KOPT-K1 (cell line): ENCODE measurements around the gene SET.
A peak's percentile ranks its signal among the peaks of the same experiment; 100 is the strongest.
"Not testable (repeated sequence)": the region's sequence is repeated elsewhere in the genome, so short reads cannot be mapped to it uniquely, and the experiment has no call there.

Experiments
- H3K27ac ChIP-seq: fragments of 200-600 bp; sonication (generic); 2 replicates; pipeline ENCODE4 v1.5.1; 2016; ENCODE audit warnings: antibody characterized with exemption, mild to moderate bottlenecking, low read depth, low read length; ENCODE audit not compliant: poor library complexity, severe bottlenecking
- H3K36me3 ChIP-seq: fragments of 200-600 bp; sonication (generic); 2 replicates; pipeline ENCODE4 v1.5.1; 2017; ENCODE audit warnings: antibody characterized with exemption, mild to moderate bottlenecking, low read length, moderate library complexity; ENCODE audit not compliant: insufficient read depth
- H3K9me3 ChIP-seq: fragments of 200-600 bp; sonication (generic); 2 replicates; pipeline ENCODE4 v1.5.1; 2017; ENCODE audit warnings: antibody characterized with exemption, low read length, mild to moderate bottlenecking; ENCODE audit not compliant: insufficient read depth, poor library complexity, severe bottlenecking

SET gene, protein sequence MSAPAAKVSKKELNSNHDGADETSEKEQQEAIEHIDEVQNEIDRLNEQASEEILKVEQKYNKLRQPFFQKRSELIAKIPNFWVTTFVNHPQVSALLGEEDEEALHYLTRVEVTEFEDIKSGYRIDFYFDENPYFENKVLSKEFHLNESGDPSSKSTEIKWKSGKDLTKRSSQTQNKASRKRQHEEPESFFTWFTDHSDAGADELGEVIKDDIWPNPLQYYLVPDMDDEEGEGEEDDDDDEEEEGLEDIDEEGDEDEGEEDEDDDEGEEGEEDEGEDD

DNA sequence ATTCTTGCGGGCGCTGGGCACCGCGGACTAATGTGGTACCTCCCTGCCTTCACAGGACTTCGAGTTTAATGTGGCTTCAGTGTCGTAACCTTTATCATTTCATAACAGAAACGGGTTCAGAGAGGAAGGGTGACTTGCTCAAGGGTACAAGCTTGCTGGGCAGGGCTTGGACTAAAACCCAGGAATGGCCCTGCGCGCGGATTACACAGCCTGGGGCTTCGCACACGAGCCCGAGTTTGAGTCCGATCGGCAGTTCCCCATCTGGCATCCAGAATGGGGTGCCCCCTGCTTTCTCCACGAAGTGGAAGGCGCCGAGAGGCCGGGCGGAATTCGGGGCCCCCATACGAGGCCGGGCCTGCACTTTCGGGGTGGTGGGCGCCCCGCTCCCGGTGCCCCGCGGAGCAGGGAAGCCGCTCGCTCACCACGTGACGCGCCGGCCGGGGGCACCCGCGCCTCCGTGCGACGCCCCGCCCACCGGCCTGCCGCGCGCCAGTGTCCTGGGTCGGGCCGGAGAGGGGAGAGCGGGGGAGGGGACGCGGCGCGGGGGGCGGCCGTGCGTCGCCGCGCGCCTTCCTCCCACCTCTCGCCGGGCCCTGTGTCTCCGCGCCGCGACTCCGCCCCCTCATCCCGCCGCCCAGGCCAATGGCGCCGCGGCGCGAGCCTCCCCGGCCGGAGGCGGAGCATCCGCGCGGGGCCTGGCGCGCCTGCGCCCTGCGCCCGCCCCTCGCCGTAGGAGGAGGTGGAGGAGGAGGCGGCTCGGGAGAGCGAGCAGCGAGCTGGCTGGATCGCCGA, at the start of gene SET:
SET (plus strand) TSS at position 722 of the 792 bp plus-strand sequence. CDS start 361 bp downstream, outside the sequence.
- Histone ChIP-seq H3K36me3 (peaks cover 34% of the 10 kb centered on the region), H3K27ac (peak within 1 kb of the TSS; percentile 94), H3K9me3 (no peaks in the 10 kb centered on the region)

DNA sequence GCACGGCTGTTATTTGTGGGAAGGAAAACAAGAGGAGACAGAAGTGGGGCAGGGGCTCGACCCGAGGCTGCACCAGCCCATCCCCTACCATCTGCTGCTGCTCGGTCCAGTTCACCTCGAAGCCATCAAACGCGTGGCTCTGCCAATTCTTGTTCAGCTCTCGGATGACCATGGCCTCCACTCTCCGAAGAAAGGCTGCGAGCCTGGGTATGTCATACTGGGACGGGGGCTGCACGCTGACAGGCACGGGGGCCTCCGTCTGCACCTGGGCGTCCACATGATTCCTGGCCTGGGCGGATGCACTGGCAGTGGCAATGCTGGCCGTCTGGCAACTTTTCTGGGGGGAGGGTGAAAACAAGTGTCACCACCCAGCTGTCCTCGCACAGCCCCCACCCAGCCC, 48.4 kb upstream of the SET start:
- Histone ChIP-seq H3K9me3 (no peaks in the 10 kb centered on the region), H3K36me3 (peaks cover 55% of the 10 kb centered on the region), H3K27ac (no peak overlapping the region)

DNA sequence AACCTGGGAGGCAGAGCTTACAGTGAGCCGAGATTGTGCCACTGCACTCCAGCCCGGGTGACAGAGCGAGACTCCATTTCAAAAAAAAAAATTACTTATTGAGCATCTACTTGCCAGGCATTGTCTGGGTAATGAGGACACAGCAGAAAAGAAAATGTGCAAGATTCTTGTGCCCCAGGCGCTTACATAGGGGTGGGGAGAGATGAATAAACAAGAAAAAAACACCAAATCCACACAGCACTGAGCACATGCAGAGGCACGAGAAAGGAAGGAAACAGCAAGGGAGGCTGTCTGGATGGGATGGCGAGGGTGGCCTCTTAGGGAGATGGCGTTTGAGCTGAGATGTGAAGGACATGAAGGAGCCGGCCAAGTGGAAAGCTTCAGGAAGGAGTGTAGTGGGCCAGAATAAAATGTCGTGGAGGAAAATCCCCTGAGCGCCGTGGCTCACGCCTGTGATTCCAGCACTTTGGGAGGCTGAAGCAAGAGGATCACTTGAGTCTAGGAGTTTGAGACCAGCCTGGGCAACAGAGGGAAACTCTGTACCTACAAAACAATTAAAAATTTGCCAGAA, 46.3 kb upstream of the SET start:
- H3K9me3 ChIP-seq: no peaks in the 10 kb centered on the region
- no peak overlapping the region for H3K27ac ChIP-seq
- peaks cover 45% of the 10 kb centered on the region for H3K36me3 ChIP-seq

DNA sequence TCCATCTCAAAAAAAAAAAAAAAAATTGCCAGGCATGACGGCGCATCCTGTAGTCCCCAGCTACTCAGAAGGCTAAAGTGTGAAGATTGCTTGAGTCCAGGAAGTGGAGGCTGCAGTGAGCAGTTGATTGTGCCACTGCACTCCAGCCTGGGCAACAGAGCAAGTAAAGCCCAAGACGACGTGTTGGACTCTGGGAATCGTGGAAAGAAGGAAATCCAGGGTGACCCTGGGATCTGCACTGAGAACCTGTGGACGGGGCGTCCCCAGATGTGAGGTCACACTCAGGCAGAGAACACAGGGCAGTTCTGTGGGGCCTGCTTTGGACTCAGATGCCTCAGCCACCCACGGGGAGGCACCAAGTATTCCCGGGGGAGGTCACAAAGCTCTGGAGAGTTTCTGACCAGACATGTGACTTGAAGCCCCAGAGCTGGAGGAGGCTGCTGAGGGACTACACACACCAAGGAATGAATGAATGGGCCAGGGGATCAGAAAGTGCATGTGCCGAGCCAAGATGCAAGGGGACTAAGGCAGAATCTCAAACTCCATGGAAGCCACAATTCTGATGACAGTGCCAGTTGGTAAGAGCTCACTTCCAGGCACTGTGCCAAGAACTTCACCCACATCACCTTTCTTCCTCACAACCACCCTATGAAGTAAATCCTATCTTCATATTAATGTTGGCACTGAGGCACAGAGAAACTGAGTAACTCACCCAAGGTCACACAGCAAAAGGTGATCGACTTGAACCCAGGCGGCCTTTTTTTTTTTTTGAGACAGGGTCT, 45.3 kb upstream of the SET start:
- H3K27ac ChIP-seq: no peak overlapping the region
- no peaks in the 10 kb centered on the region for H3K9me3 ChIP-seq
- peaks cover 39% of the 10 kb centered on the region for H3K36me3 ChIP-seq

DNA sequence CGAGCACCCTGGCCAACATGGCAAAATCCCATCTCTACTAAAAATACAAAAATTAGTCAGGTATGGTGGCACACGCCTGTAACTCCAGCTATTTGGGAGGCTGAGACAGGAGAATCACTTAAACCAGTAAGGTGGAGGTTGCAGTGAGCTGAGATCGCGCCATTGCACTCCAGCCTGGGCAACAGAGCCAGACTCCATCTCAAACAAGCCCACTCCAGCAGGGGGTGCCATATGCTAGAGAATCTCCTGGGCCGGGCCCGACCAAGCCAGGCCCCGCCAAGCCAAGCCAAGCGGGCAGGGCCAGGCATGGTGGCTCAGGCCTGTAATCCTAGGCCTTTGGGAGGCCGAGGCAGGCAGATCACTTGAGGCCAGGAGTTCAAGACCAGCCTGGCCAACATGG, 40.8 kb upstream of the SET start:
- not testable (repeated sequence) for H3K27ac ChIP-seq, H3K9me3 ChIP-seq
- H3K36me3 ChIP-seq: peaks cover 22% of the 10 kb centered on the region; the same call in 1 of the 2 replicates

DNA sequence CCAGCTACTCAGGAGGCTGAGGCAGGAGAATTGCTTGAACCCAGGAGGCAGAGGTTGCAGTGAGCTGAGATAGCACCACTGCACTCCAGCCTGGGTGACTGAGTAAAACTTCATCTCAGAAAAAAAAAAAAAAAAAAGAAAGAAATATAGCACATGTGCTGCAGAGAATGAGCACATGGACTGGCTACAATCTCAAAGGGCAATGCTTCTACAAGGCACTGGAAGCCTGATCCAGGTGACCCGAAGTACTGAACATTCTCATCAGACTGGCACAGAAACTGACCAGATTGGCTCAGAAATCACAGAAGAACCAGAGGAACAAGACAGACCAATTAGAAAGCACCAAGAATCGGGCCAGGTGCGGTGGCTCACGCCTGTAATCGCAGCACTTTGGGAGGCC, 37.2 kb upstream of the SET start:
- Histone ChIP-seq H3K36me3 (peaks cover 20% of the 10 kb centered on the region; the same call in 1 of the 2 replicates), H3K9me3 (no peaks in the 10 kb centered on the region), H3K27ac (no peak overlapping the region)

DNA sequence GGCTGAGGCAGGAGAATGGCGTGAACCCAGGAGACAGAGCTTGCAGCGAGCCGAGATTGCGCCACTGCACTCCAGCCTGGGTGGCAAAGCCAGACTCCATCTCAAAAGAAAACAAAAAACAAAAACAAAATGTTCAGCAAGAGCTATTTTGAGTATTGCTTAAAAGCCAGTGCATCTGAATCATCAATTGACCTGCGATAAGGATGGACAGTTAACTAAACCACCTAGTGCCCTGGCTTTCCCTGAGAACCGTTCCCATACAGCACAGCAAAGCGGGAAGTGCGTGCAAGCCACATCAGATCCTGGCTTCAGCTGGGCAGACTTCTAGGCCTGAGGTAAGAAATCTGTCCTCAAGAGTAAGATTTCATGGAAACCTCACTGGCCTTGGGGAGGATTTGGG, 35.1 kb upstream of the SET start:
- Histone ChIP-seq H3K27ac (no peak overlapping the region), H3K9me3 (no peaks in the 10 kb centered on the region), H3K36me3 (peaks cover 14% of the 10 kb centered on the region; the same call in 1 of the 2 replicates)

DNA sequence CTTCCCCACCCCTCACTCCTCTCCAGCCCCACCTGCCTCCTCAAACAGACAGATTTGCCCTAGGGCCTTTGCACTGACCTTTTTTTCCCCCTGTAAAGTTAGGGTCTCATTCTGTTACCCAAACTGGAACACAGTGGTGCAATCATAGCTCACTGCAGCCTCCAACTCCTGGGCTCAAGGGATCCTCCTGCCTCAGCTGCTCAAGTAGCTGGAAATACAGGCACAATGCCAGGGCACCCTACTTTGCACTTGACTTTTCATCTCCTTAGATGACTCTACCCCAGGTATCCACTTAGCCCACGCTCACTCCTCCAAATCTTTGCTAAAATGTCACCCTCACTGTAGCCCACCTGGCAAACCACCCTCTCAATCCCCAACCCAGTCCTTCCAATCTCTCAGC, 34.5 kb upstream of the SET start:
- Histone ChIP-seq H3K9me3 (no peaks in the 10 kb centered on the region), H3K36me3 (peaks cover 9% of the 10 kb centered on the region; the same call in 1 of the 2 replicates), H3K27ac (no peak overlapping the region)

DNA sequence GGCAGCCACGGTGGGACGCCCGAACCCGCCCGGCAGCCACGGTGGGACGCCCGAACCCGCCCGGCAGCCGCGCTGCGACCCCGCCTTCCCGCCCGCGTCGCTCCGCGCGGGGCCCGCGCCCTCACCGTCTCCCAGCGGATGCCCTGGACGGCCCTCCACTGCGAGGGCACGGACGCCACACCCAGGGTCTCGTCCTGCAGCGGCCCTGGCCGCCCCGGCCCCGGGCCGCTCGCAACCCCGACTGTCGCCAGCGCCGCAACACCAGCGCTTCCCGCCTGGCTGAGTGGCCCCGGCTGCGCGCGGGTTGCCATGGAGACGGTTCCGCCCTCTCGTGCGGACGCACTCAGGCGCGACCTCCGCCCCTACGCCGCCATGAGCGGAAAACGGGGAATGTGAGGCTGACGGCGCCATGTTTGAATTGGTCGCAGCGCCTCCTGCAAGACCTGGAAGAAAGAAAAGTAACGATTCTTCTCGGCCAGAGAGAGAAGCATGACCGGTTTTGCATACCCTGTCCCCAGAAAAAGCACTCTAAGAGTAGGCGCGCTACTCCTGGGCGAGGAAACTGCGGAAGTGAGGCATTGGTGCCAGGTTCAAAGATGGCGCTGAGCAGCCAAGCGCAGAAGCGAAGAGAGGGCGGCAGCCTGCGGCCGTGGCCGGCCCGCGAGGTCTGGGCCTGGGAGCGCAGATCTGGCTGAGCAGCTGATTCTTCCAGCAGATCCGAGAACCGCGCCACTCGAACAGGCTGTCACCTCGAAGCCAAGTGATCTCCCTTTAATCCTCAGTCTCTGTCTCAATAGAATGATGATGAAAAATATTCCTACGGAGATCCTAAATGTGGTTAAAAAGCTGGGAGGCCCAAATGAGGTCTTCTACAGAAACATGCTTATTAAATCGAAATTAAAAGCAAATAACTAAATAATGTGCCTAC, 32.3 kb upstream of the SET start, which contains the start of gene DYNC2I2:
DYNC2I2 (minus strand) TSS at position 432 of the 928 bp plus-strand sequence; CDS start at position 311, 121 bp downstream.
- Histone ChIP-seq H3K27ac (peak within 1 kb of the TSS; percentile 98), H3K36me3 (peaks cover 9% of the 10 kb centered on the region; the same call in 1 of the 2 replicates), H3K9me3 (no peaks in the 10 kb centered on the region)

DNA sequence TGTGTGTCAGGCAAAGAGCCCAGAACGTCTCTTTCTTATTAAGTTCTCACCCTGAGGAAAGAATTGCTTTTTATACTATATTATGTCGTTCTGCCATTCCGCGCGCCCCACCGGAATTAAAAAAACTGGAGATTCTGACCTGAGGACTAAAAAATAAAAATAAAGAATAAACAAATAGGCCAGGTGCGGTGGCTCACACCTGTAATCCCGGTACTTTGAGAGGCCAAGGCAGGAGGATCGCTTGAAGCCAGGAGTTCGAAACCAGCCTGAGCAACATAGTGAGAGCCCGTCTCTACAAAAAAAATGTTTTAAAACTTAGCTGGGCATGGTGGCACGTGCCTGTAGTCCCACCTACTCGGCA, 31.7 kb upstream of the SET start:
- Histone ChIP-seq H3K36me3 (peaks cover 9% of the 10 kb centered on the region; the same call in 1 of the 2 replicates), H3K27ac (peak overlapping the region; percentile 98), H3K9me3 (no peaks in the 10 kb centered on the region)

DNA sequence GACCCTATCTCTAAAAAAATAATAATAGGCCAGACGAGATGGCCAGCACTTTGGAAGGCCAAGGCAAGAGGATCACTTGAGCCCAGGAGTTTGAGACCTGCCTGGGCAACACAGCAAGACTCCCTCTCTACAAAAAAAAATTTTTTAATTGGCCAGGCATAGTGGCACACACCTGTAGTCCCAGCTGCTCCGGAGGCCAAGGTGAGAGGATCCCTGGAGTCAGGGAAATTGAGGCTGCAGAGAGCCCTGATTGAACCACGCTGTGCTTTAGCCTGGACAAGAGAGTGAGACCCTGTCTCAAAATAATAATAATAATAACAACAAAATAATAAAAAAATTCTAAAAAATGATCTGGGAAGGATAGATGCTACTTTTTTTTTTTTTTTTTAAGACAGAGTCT, 31.2 kb upstream of the SET start:
- Histone ChIP-seq H3K36me3 (peaks cover 8% of the 10 kb centered on the region; the same call in 1 of the 2 replicates), H3K27ac (no peak overlapping the region), H3K9me3 (no peaks in the 10 kb centered on the region)

DNA sequence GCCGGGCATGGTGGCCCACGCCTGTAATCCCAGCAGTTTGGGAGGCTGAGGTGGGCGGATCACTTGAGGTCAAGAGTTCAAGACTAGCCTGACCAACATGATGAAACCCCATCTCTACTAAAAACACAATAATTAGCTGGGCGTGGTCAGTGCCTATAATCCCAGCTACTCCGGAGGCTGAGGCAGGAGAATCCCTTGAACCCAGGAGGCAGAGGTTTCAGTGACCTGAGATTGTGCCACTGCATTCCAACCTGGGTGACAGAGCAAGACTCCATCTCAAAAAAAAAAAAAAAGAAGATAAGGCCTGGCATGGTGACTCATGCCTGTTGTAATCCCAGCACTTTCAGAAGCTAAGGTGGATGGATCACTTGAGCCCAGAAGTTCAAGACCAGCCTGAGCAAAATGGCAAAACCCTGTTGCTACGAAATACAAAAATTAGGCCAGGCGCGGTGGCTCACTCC, 22.5 kb upstream of the SET start:
- H3K9me3 ChIP-seq, H3K36me3 ChIP-seq, H3K27ac ChIP-seq: not testable (repeated sequence)

DNA sequence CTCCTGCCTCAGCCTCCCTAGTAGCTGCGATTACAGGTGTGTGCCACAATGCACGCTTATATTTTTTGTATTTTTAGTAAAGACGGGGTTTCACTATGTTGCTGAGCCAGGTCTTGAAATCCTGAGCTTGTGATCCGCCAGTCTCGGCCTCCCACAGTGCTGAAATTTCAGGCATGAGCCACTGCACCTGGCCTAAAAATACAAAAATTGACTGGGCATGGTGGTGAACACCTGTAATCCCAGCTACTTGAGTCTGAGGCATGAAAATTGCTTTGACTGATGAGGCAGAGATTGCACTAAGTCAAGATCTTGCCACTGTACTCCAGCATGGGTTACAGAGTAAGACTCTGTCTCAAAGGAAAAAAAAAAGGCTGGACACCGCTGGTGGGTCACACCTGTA, 19.2 kb upstream of the SET start:
- no peaks in the 10 kb centered on the region for H3K9me3 ChIP-seq
- no peak overlapping the region for H3K27ac ChIP-seq
- H3K36me3 ChIP-seq: no peaks in the 10 kb centered on the region

DNA sequence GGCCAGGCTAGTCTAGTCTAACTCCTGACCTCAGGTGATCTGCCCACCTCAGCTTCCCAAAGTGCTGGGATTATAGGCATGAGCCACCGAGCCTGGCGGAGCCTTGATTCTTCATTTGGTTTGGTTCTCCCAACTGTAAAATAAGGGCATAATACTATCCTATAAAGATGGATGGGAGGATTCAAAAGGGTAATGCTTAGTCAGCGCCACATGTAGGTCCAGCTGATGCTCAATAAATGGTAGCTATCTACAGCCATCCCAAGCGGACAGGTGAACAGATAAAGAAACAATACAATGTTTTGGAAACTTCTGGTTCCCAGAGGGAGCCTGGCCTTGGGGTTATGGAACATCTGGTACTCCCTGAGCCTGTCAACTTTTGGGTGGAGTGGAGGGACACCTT, 13.6 kb upstream of the SET start:
- Histone ChIP-seq H3K36me3 (no peaks in the 10 kb centered on the region), H3K9me3 (no peaks in the 10 kb centered on the region), H3K27ac (no peak overlapping the region)
